Retinal pigment epithelial cell (primary cell): ENCODE data around the gene ZNF23.
A peak's percentile ranks its signal among the peaks of the same experiment; 100 is the strongest.

Source experiments
- DNase-seq: peaks from one replicate; pipeline ENCODE4 v3.0.0-alpha.2; 2010; ENCODE audit warnings: low read depth
- H3K4me3 ChIP-seq: 2 replicates; pipeline ENCODE4 v1.5.1; 2011; ENCODE audit warnings: mild to moderate bottlenecking, low read length, control low read depth, moderate library complexity
- TF ChIP-seq, protein P1 (sequence below): conservative IDR thresholded peaks from 2 replicates; pipeline ENCODE4 v1.5.1; 2011; ENCODE audit warnings: low read depth, low read length, control low read depth, inconsistent platforms

ZNF23 gene

GRCh38 chr16:71440669-71441347, 21.2 kb downstream of the ZNF23 start:
- DNase-seq, result no peak
- TF ChIP-seq, protein P1, sequence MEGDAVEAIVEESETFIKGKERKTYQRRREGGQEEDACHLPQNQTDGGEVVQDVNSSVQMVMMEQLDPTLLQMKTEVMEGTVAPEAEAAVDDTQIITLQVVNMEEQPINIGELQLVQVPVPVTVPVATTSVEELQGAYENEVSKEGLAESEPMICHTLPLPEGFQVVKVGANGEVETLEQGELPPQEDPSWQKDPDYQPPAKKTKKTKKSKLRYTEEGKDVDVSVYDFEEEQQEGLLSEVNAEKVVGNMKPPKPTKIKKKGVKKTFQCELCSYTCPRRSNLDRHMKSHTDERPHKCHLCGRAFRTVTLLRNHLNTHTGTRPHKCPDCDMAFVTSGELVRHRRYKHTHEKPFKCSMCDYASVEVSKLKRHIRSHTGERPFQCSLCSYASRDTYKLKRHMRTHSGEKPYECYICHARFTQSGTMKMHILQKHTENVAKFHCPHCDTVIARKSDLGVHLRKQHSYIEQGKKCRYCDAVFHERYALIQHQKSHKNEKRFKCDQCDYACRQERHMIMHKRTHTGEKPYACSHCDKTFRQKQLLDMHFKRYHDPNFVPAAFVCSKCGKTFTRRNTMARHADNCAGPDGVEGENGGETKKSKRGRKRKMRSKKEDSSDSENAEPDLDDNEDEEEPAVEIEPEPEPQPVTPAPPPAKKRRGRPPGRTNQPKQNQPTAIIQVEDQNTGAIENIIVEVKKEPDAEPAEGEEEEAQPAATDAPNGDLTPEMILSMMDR, result peak; percentile 15
- H3K4me3 ChIP-seq, result no peak overlapping the region

DNA sequence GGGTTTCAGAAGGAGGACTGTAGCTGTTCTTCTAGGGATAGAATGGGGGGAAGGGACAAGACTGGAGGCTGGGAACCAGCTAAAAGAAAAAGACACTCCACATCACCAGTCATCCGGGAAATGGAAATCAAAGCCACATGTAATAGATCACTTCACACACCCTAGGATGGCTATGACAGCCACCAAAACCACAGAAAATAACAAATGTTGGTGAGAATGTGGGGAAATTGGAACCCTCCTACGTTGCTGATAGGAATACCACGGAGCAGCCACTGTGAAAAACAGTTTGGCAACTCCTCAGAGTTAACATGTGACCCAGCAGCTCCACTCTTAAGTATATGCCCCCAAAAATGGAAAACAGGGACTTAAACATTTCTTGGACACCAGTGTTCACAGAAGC, 22.5 kb downstream of the ZNF23 start:
- no peak for DNase-seq
- no peak overlapping the region for H3K4me3 ChIP-seq
- TF ChIP-seq, protein P1, result no peak

DNA sequence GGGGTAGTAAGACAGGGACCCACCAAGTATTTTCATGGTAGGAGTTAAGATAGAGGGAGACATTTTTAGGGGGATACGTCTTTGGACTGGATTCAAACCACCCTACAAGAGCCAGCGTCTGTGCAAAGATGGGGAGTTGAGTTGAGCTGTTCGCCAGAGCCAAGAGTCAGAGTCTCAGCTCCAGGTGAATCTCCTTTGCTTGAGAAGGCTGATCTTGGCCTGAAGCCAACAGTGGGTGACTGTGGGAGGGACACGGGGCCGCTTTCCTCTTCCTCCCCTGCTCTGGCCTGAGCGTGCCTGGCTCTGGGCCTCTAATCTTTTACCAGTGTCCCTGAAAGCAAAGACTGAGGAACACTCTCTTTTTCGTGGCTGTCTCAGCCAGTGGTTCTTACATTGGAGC, 25.6 kb downstream of the ZNF23 start:
- H3K4me3 ChIP-seq, result no peak overlapping the region
- TF ChIP-seq, protein P1, result no peak

DNA sequence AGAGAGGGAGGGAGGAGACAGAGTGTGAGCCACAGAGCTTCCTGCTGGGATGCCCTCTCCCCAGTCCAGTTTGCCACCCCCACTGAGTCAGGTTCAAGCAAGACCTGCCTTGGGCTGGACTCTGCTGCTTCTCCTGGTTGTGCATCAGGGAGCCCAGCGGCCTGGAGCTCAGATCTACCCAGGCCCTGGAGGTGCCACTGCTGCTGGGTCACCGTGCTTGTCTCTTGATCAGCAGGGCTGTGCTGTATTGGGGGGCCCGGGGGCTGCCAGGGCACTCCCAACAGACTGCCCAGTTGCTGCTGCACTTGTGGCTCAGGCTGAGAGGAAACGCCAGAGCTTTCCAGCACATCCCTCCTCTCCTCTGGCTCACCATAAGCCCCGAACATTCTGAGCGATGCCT, 29.1 kb downstream of the ZNF23 start:
- DNase-seq, result no peak
- no peak overlapping the region for H3K4me3 ChIP-seq
- TF ChIP-seq, protein P1, result no peak

More for the DNA sequence above, 25.6 kb downstream of the ZNF23 start:
- no peak for DNase-seq

- TF ChIP-seq, protein P1, result no peak
- no peak overlapping the region for H3K4me3 ChIP-seq
- no peak for DNase-seq
These were observed 30.1 kb downstream of the ZNF23 start for GRCh38 chr16:71431991-71432390.

GRCh38 chr16:71431176-71431575, 30.9 kb downstream of the ZNF23 start:
- H3K4me3 ChIP-seq, result no peak overlapping the region
- TF ChIP-seq, protein P1, result no peak
- DNase-seq, result no peak

DNA sequence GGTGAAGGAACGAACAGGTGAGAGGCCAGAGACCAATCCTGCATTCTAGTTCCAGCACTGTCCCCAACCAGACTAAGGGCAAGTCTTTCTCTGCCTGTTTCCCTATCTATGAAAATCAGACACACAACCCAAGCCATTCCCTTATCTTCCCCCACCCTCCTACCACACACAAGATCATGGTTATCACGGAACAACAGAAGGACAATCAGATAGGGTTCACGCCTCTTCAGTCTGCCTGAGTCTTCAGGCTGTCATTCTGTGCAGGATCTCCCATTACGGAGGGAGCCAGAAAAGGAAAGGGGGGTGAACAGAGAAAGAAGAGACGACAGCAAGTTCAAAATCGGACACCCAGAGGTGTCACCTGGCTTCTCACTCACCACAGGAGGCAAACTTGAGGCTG, 31.3 kb downstream of the ZNF23 start:
- H3K4me3 ChIP-seq, result no peak overlapping the region
- DNase-seq, result no peak

More for the DNA sequence above, 31.3 kb downstream of the ZNF23 start:
- TF ChIP-seq, protein P1, result no peak
